ENCODE data around the gene MYOZ2. TPM values are rescaled to one million over a fixed set of nuclear protein-coding genes. Genes with fewer than 3 reads are reported as not detected.

Gene MYOZ2
- total and polyA plus RNA-seq, 2 of the 13 experiments (the other 11 are each of a cell fraction or from before 2014, with no cell fraction given), result 0.03 TPM; not detected in 1

DNA sequence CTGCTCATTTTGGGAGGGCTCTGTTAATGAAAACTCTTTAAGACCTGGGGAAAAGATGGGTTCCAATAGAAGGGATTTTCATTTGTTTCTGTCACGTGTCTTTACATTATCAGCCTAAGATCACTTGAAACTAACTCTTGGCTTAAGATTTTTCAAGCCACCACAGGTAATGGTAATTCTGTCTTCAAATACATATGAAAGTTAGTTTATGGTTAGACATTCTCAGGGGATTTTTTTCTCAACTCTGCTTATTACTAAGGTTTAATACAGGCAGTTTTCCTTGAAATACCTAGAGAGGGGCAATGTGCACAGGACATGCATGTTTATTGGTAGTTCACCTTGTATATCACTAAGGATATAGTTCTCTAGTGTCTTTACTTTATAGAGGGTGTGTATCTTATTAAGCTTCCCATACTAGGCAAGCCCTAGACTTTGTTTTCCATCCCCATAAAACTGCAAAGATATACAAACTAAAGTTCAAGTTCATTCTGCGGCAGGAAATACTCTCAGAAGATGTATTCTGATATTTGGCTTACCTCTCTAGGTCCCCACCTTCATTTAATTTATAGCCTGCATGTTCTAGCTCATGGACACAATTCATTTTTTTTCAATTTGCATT, 38.2 kb upstream of the MYOZ2 start (continued):
- TF ChIP-seq, protein P1, sequence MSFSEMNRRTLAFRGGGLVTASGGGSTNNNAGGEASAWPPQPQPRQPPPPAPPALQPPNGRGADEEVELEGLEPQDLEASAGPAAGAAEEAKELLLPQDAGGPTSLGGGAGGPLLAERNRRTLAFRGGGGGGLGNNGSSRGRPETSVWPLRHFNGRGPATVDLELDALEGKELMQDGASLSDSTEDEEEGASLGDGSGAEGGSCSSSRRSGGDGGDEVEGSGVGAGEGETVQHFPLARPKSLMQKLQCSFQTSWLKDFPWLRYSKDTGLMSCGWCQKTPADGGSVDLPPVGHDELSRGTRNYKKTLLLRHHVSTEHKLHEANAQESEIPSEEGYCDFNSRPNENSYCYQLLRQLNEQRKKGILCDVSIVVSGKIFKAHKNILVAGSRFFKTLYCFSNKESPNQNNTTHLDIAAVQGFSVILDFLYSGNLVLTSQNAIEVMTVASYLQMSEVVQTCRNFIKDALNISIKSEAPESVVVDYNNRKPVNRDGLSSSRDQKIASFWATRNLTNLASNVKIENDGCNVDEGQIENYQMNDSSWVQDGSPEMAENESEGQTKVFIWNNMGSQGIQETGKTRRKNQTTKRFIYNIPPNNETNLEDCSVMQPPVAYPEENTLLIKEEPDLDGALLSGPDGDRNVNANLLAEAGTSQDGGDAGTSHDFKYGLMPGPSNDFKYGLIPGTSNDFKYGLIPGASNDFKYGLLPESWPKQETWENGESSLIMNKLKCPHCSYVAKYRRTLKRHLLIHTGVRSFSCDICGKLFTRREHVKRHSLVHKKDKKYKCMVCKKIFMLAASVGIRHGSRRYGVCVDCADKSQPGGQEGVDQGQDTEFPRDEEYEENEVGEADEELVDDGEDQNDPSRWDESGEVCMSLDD (CRISPR knock-in tag; IDR thresholded peaks at IDR 0.05; ENCODE audit: borderline replicate concordance), result no peak
- no peak for TF ChIP-seq ZNF44 (CRISPR knock-in tag; IDR thresholded peaks at IDR 0.05)
- TF ChIP-seq ZNF282 (IDR thresholded peaks at IDR 0.05; ENCODE audit: partially characterized antibody), result no peak

DNA sequence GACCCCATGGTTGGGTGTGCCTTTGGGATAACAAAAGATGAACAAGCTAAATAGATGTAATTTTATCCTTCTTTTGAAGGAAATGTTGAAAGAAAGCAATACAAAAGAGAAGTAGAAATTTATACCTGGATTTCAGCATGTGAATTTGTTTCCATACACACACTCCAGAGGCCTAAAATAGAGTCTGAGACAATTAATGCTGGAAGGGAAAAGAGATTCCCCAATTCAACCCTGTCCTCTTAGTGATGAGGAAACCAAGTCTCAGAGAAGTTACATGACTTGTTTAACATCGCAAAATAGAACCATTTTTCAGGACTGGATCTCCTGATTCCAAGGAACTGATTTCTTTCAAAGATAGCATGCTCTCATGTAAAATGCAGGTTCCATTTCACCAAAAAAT, 37.3 kb upstream of the MYOZ2 start:
- no TSS peak for BruUV-seq (replicated peaks)
- Histone ChIP-seq H3K27me3 (ENCODE audit: control insufficient read depth in 1 of 2, insufficient read depth in 2 of 2, low read length in 2 of 2) (no peaks in the 10 kb centered on the region), H3K27ac (ENCODE audit: extremely low read length, insufficient read depth, low read length) (no peak overlapping the region), H3K79me2 (ENCODE audit: insufficient read depth, low read length) (no peaks in the 10 kb centered on the region), H3K9ac (ENCODE audit: insufficient read depth, low read depth, low read length) (no peak overlapping the region), H3K4me2 (ENCODE audit: low read depth, low read length) (no peak overlapping the region), H3K4me1 (ENCODE audit: insufficient read depth, low read length) (peaks cover 18% of the 10 kb centered on the region), H3K36me3 (replicated peaks in 1 of 2; ENCODE audit: control insufficient read depth in 1 of 2, insufficient read depth in 2 of 2, low read length in 2 of 2) (no peaks in the 10 kb centered on the region), H3K9me3 (ENCODE audit: low read length) (no peaks in the 10 kb centered on the region), H3K4me3 (replicated peaks in 1 of 3; ENCODE audit: insufficient read depth in 1 of 3, low read depth in 2 of 3, low read length in 3 of 3) (no peak overlapping the region), H2AFZ (ENCODE audit: low read length) (no peak overlapping the region), H4K20me1 (ENCODE audit: insufficient read depth, low read length) (no peaks in the 10 kb centered on the region)
- intact Hi-C loops (cut with micrococcal nuclease; ENCODE audit: unreplicated experiment), result no loop called here
- DNase-seq (ENCODE audit: low spot score) (no peak), ATAC-seq (no peak), FAIRE-seq (no peak)
- ChIA-PET CTCF (ENCODE audit: low intra/inter-chr PET ratio, low total read pairs) (no interaction called here), POLR2A (no interaction called here)
- WGBS (ENCODE audit: low lambda C conversion rate), result 56% methylated on average over 1 of the region's 1 CpG
- in situ Hi-C loops (cut with HindIII; ENCODE audit: extremely low pct_ligation_motif_present, low pct_unique_long_range_greater_than_20kb), result no loop called here
- TF ChIP-seq ZNF549 (CRISPR knock-in tag; IDR thresholded peaks at IDR 0.05), result no peak
- TF ChIP-seq, protein P2, sequence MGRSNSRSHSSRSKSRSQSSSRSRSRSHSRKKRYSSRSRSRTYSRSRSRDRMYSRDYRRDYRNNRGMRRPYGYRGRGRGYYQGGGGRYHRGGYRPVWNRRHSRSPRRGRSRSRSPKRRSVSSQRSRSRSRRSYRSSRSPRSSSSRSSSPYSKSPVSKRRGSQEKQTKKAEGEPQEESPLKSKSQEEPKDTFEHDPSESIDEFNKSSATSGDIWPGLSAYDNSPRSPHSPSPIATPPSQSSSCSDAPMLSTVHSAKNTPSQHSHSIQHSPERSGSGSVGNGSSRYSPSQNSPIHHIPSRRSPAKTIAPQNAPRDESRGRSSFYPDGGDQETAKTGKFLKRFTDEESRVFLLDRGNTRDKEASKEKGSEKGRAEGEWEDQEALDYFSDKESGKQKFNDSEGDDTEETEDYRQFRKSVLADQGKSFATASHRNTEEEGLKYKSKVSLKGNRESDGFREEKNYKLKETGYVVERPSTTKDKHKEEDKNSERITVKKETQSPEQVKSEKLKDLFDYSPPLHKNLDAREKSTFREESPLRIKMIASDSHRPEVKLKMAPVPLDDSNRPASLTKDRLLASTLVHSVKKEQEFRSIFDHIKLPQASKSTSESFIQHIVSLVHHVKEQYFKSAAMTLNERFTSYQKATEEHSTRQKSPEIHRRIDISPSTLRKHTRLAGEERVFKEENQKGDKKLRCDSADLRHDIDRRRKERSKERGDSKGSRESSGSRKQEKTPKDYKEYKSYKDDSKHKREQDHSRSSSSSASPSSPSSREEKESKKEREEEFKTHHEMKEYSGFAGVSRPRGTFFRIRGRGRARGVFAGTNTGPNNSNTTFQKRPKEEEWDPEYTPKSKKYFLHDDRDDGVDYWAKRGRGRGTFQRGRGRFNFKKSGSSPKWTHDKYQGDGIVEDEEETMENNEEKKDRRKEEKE (IDR thresholded peaks at IDR 0.05), result no peak
- TF ChIP-seq, protein P1 (CRISPR knock-in tag; IDR thresholded peaks at IDR 0.05; ENCODE audit: borderline replicate concordance), result no peak
- TF ChIP-seq, protein P3, sequence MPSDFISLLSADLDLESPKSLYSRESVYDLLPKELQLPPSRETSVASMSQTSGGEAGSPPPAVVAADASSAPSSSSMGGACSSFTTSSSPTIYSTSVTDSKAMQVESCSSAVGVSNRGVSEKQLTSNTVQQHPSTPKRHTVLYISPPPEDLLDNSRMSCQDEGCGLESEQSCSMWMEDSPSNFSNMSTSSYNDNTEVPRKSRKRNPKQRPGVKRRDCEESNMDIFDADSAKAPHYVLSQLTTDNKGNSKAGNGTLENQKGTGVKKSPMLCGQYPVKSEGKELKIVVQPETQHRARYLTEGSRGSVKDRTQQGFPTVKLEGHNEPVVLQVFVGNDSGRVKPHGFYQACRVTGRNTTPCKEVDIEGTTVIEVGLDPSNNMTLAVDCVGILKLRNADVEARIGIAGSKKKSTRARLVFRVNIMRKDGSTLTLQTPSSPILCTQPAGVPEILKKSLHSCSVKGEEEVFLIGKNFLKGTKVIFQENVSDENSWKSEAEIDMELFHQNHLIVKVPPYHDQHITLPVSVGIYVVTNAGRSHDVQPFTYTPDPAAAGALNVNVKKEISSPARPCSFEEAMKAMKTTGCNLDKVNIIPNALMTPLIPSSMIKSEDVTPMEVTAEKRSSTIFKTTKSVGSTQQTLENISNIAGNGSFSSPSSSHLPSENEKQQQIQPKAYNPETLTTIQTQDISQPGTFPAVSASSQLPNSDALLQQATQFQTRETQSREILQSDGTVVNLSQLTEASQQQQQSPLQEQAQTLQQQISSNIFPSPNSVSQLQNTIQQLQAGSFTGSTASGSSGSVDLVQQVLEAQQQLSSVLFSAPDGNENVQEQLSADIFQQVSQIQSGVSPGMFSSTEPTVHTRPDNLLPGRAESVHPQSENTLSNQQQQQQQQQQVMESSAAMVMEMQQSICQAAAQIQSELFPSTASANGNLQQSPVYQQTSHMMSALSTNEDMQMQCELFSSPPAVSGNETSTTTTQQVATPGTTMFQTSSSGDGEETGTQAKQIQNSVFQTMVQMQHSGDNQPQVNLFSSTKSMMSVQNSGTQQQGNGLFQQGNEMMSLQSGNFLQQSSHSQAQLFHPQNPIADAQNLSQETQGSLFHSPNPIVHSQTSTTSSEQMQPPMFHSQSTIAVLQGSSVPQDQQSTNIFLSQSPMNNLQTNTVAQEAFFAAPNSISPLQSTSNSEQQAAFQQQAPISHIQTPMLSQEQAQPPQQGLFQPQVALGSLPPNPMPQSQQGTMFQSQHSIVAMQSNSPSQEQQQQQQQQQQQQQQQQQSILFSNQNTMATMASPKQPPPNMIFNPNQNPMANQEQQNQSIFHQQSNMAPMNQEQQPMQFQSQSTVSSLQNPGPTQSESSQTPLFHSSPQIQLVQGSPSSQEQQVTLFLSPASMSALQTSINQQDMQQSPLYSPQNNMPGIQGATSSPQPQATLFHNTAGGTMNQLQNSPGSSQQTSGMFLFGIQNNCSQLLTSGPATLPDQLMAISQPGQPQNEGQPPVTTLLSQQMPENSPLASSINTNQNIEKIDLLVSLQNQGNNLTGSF (CRISPR knock-in tag; IDR thresholded peaks at IDR 0.05), result no peak
- no peak for TF ChIP-seq ZNF660 (CRISPR knock-in tag; IDR thresholded peaks at IDR 0.05; ENCODE audit: borderline replicate concordance, low read depth)

Data from HepG2 (cell line).